ENCODE data around the gene CDKN2B-AS1. TPM values are rescaled to one million over a fixed set of nuclear protein-coding genes. Genes with fewer than 3 reads are reported as not detected.
A peak's percentile ranks its signal among the peaks of the same experiment; 100 is the strongest.

The CDKN2B-AS1 gene
- total RNA-seq, 1 donor from 2014 or later: 0.53 TPM

GRCh38 chr9:22060831-22061383, 66.3 kb downstream of the CDKN2B-AS1 start:
- no peak for FAIRE-seq
- no peak for TF ChIP-seq CTCF (IDR thresholded peaks at IDR 0.05; ENCODE audit: insufficient read depth, low read length, severe bottlenecking)
- Histone ChIP-seq H3K4me3 (ENCODE audit: low read depth, low read length) (no peak overlapping the region), H3K36me3 (ENCODE audit: control insufficient read depth, insufficient read depth, low read length) (no peaks in the 10 kb centered on the region), H3K27me3 (ENCODE audit: control insufficient read depth, insufficient read depth, low read length) (no peaks in the 10 kb centered on the region)
- no peak for DNase-seq (ENCODE audit: low read depth)

DNA sequence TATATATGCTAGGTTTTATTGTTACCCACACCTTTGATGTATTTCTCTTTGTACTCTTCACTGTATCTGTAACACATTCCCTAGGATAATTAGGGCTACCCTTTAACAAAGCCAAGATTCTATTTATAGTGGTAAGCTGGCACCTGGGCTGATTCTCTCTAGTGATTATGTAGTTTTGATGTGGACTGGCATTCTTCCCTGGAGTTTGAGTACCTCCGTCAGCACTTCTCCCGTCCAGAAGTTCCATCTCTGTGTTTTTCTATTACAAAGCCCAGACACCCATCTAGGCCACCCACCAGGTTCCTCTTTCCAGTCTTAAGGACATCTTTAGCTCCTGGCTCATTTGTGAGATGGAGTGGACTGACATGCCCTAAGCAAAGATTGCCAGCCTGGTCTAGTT, 70.4 kb downstream of the CDKN2B-AS1 start:
- no peak for FAIRE-seq
- no peaks in the 10 kb centered on the region for H3K27me3 ChIP-seq (ENCODE audit: control insufficient read depth, insufficient read depth, low read length)
- DNase-seq (ENCODE audit: low read depth): no peak
- no peak overlapping the region for H3K4me3 ChIP-seq (ENCODE audit: low read depth, low read length)
- no peak for TF ChIP-seq CTCF (IDR thresholded peaks at IDR 0.05; ENCODE audit: insufficient read depth, low read length, severe bottlenecking)
- H3K36me3 ChIP-seq (ENCODE audit: control insufficient read depth, insufficient read depth, low read length): no peaks in the 10 kb centered on the region

DNA sequence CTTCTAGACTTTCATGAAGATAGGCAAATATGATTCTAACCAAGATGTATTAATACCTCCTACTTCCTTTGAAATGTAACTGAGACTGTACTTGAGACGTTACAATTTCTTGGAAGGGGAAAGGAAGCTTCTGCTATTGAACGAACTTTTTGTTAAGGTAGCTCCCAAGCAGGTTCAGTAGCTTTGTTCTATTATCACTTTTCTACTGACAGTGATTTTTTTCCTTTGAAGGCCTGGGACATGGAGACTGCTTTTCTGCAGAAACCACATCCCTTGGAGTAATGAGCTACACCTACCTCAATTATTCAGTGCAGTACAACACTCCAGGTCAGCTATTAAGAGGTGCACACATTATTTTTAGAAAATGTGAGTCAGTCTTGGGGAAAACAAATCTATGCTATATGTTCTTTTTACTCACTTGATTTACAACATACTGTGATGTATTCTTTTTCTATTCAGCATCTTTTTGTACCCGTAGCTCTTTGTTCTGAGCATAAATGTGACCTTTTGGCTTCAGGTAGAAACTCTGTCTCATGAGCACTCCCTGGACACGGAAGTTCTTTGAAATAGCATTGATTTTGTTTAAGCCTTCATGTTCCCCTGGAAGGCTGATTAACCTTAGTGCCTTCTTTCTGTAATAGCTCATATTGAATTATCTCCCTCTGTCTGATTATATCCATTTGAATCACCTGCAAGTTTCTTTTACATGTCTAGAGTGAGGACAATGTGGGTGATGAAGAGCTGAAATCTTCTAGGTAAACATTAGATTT, 71.0 kb downstream of the CDKN2B-AS1 start:
- FAIRE-seq (no peak), DNase-seq (ENCODE audit: low read depth) (no peak)
- Histone ChIP-seq H3K27me3 (ENCODE audit: control insufficient read depth, insufficient read depth, low read length) (no peaks in the 10 kb centered on the region), H3K36me3 (ENCODE audit: control insufficient read depth, insufficient read depth, low read length) (no peaks in the 10 kb centered on the region), H3K4me3 (ENCODE audit: low read depth, low read length) (no peak overlapping the region)
- no peak for TF ChIP-seq CTCF (IDR thresholded peaks at IDR 0.05; ENCODE audit: insufficient read depth, low read length, severe bottlenecking)

DNA sequence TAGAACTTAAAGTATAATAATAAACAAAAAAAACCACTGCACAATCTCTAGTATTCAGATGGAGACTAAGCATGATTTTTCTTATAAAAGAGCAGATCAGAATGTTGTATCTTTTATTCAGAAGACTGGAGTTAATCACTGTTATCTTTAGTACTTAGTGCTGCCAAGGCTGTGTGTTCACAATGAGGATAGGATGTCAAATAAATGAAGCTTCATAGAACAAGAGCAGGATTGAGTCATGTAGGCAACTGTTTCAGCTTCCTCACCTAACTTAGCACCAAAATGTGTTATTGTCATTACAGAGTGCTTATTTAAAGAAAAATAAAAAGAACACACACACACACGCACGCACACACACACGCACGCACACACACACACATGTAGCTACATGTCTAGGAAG, 72.6 kb downstream of the CDKN2B-AS1 start:
- Histone ChIP-seq H3K27me3 (ENCODE audit: control insufficient read depth, insufficient read depth, low read length) (no peaks in the 10 kb centered on the region), H3K4me3 (ENCODE audit: low read depth, low read length) (no peak overlapping the region), H3K36me3 (ENCODE audit: control insufficient read depth, insufficient read depth, low read length) (no peaks in the 10 kb centered on the region)
- TF ChIP-seq CTCF (IDR thresholded peaks at IDR 0.05; ENCODE audit: insufficient read depth, low read length, severe bottlenecking): no peak
- FAIRE-seq: no peak
- peak; percentile 33 for DNase-seq (ENCODE audit: low read depth)

DNA sequence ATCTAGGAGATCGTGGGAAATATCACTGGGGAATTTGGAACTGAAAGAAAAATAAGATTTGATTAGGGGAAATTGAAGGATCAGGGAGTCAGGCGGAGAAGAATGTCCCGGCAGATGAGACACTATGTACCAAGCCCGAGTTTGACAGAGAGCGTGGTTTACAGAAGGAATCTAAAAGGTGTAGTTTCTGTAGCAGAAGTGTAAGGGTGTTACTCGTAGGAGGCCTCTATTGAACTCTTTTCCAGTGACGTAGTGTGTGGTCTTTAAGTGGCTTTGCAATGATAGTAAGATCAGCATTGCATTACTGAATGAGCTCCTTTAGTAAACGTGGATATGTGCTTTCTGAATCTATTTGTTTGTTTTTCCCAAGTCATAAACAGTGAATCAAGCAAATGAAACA, 73.8 kb downstream of the CDKN2B-AS1 start:
- H3K4me3 ChIP-seq (ENCODE audit: low read depth, low read length): no peak overlapping the region
- DNase-seq (ENCODE audit: low read depth) (no peak), FAIRE-seq (no peak)
- no peak for TF ChIP-seq CTCF (IDR thresholded peaks at IDR 0.05; ENCODE audit: insufficient read depth, low read length, severe bottlenecking)
- no peaks in the 10 kb centered on the region for H3K27me3 ChIP-seq (ENCODE audit: control insufficient read depth, insufficient read depth, low read length)
- no peaks in the 10 kb centered on the region for H3K36me3 ChIP-seq (ENCODE audit: control insufficient read depth, insufficient read depth, low read length)
